H9 (cell line): ENCODE data around the gene ZNF423. TPM values are rescaled to one million over a fixed set of nuclear protein-coding genes. Genes with fewer than 3 reads are reported as not detected.

ENCODE experiments used
- DNase-seq: peaks from one replicate; pipeline ENCODE4 v3.0.0-alpha.2; 2017
- H2AFZ ChIP-seq: one replicate; pipeline ENCODE4 v1.6.1; 2013; ENCODE audit warnings: mild to moderate bottlenecking, low read length, control low read depth, moderate library complexity
- H2AK5ac ChIP-seq: 2 replicates; pipeline ENCODE4 v1.6.1; 2013; ENCODE audit warnings: low read length, control low read depth, mixed read lengths; ENCODE audit not compliant: insufficient read length
- H2BK120ac ChIP-seq: one replicate; pipeline ENCODE4 v1.6.1; 2013; ENCODE audit warnings: low read depth, mild to moderate bottlenecking, low read length, control low read depth, inconsistent platforms; ENCODE audit not compliant: poor library complexity, severe bottlenecking
- H2BK12ac ChIP-seq: 2 replicates; pipeline ENCODE4 v1.6.1; 2013; ENCODE audit warnings: low read length, control low read depth, mixed read lengths, low read depth; ENCODE audit not compliant: insufficient read length
- H2BK15ac ChIP-seq: 2 replicates; pipeline ENCODE4 v1.6.1; 2013; ENCODE audit warnings: low read depth, low read length, control low read depth
- H2BK20ac ChIP-seq: one replicate; pipeline ENCODE4 v1.6.1; 2013; ENCODE audit warnings: low read depth, mild to moderate bottlenecking, low read length, control low read depth, inconsistent platforms; ENCODE audit not compliant: poor library complexity, severe bottlenecking
- H2BK5ac ChIP-seq: 2 replicates; pipeline ENCODE4 v1.6.1; 2013; ENCODE audit warnings: low read length, control low read depth, mixed read lengths; ENCODE audit not compliant: insufficient read length
- H3K14ac ChIP-seq: 2 replicates; pipeline ENCODE4 v1.6.1; 2013; ENCODE audit warnings: low read length, control low read depth; ENCODE audit not compliant: insufficient read depth
- H3K18ac ChIP-seq: 2 replicates; pipeline ENCODE4 v1.6.1; 2013; ENCODE audit warnings: low read depth, mild to moderate bottlenecking, mixed read lengths, low read length, control low read depth; ENCODE audit not compliant: insufficient read length
- H3K23ac ChIP-seq: 2 replicates; pipeline ENCODE4 v1.6.1; 2013; ENCODE audit warnings: low read length, control low read depth, mixed read lengths, low read depth; ENCODE audit not compliant: insufficient read length
- H3K23me2 ChIP-seq: 2 replicates; pipeline ENCODE4 v1.6.1; 2013; ENCODE audit warnings: low read depth, mild to moderate bottlenecking, mixed read lengths, low read length, control low read depth; ENCODE audit not compliant: insufficient read length, poor library complexity, severe bottlenecking
- H3K27ac ChIP-seq: 2 replicates; pipeline ENCODE4 v1.5.1; 2013; ENCODE audit warnings: low read length, control low read depth, mixed read lengths, low read depth; ENCODE audit not compliant: insufficient read length
- H3K27me3 ChIP-seq: 2 replicates; pipeline ENCODE4 v1.6.1; 2013; ENCODE audit warnings: low read length, control low read depth, inconsistent platforms; ENCODE audit not compliant: insufficient read depth
- H3K4ac ChIP-seq: 2 replicates; pipeline ENCODE4 v1.6.1; 2013; ENCODE audit warnings: low read depth, mild to moderate bottlenecking, control low read depth, inconsistent platforms, low read length, moderate library complexity
- H3K4me1 ChIP-seq: 2 replicates; pipeline ENCODE4 v1.6.1; 2013; ENCODE audit warnings: low read length, control low read depth, inconsistent platforms; ENCODE audit not compliant: insufficient read depth
- H3K4me2 ChIP-seq: 2 replicates; pipeline ENCODE4 v1.6.1; 2013; ENCODE audit warnings: low read length, control low read depth, mixed read lengths; ENCODE audit not compliant: insufficient read length, insufficient read depth
- H3K56ac ChIP-seq: 2 replicates; pipeline ENCODE4 v1.6.1; 2013; ENCODE audit warnings: low read depth, mild to moderate bottlenecking, mixed read lengths, low read length, control low read depth; ENCODE audit not compliant: insufficient read length
- H3K79me1 ChIP-seq: 2 replicates; pipeline ENCODE4 v1.6.1; 2013; ENCODE audit warnings: low read depth, mild to moderate bottlenecking, moderate library complexity, low read length, control low read depth, inconsistent platforms; ENCODE audit not compliant: insufficient read depth, poor library complexity, severe bottlenecking
- H3K79me2 ChIP-seq: 2 replicates; pipeline ENCODE4 v1.6.1; 2013; ENCODE audit warnings: low read length, control low read depth, inconsistent platforms; ENCODE audit not compliant: insufficient read depth
- H3K9ac ChIP-seq: 2 replicates; pipeline ENCODE4 v1.6.1; 2013; ENCODE audit warnings: low read length, control low read depth, mixed read lengths; ENCODE audit not compliant: insufficient read length; ENCODE audit errors: extremely low read depth
- H3K9me3 ChIP-seq: one replicate; pipeline ENCODE4 v1.6.1; 2013; ENCODE audit warnings: low read depth, low read length, inconsistent platforms; ENCODE audit not compliant: control insufficient read depth
- H3T11ph ChIP-seq: one replicate; pipeline ENCODE4 v1.6.1; 2013; ENCODE audit warnings: mild to moderate bottlenecking, low read length, control low read depth, inconsistent platforms
- H4K20me1 ChIP-seq: one replicate; pipeline ENCODE4 v1.6.1; 2013; ENCODE audit not compliant: control insufficient read depth, insufficient read length, insufficient read depth
- H4K5ac ChIP-seq: 2 replicates; pipeline ENCODE4 v1.6.1; 2013; ENCODE audit warnings: low read depth, mild to moderate bottlenecking, mixed read lengths, low read length, control low read depth; ENCODE audit not compliant: insufficient read length
- H4K8ac ChIP-seq: replicated peaks from 2 replicates; pipeline ENCODE4 v1.6.1; 2013; ENCODE audit warnings: low read length, control low read depth, mixed read lengths, low read depth; ENCODE audit not compliant: insufficient read length
- H4K91ac ChIP-seq: 2 replicates; pipeline ENCODE4 v1.6.1; 2013; ENCODE audit warnings: low read depth, mild to moderate bottlenecking, moderate library complexity, mixed read lengths, low read length, control low read depth; ENCODE audit not compliant: insufficient read length
- H3K27ac Mint-ChIP-seq, 3 experiments: 2 replicates in 2 of 3; 3 replicates in 1 of 3; pipeline ENCODE4 v1.8.0; 2020 to 2021; ENCODE audit warnings: mixed read lengths in 3 of 3, mild to moderate bottlenecking in 1 of 3, moderate library complexity in 1 of 3
- H3K27me3 Mint-ChIP-seq: 2 replicates; pipeline ENCODE4 v1.8.0; 2021; ENCODE audit warnings: low read depth, mild to moderate bottlenecking, moderate library complexity, mixed read lengths
- H3K36me3 Mint-ChIP-seq, 3 experiments: 2 replicates in 2 of 3; 3 replicates in 1 of 3; pipeline ENCODE4 v1.8.0; 2020 to 2021; ENCODE audit warnings: low read depth in 3 of 3, mixed read lengths in 3 of 3; ENCODE audit not compliant: insufficient read depth in 1 of 3
- H3K4me1 Mint-ChIP-seq, 2 experiments: 2 replicates each; pipeline ENCODE4 v1.8.0; 2020; ENCODE audit warnings: mixed read lengths in 2 of 2
- H3K4me3 Mint-ChIP-seq, 2 experiments: 2 replicates in 1 of 2; 3 replicates in 1 of 2; pipeline ENCODE4 v1.8.0; 2020 to 2021; ENCODE audit warnings: mild to moderate bottlenecking in 2 of 2, mixed read lengths in 2 of 2, moderate library complexity in 1 of 2
- H3K9me3 Mint-ChIP-seq, 2 experiments: 2 replicates in 1 of 2; 3 replicates in 1 of 2; pipeline ENCODE4 v1.8.0; 2020; ENCODE audit warnings: mild to moderate bottlenecking in 2 of 2, mixed read lengths in 2 of 2, moderate library complexity in 1 of 2
- WGBS: extraction: QIAGEN DNeasy Blood & Tissue Kit; methylation state at CpG from one replicate; pipeline ENCODE4 v1.1.7; 2013; ENCODE audit warnings: missing lambda C conversion rate, low lambda C conversion rate, mixed read lengths; ENCODE audit not compliant: insufficient read length; ENCODE audit errors: extremely low coverage; 5-methylcytosine and 5-hydroxymethylcytosine counted together
- total RNA-seq: library from RNA; stranded (reverse); gene quantifications from 2 replicates; pipeline ENCODE4 v1.2.1, GENCODE V29; 2021
- TF ChIP-seq, protein P1 (sequence below): fragments of 200-600 bp; sonication (generic); conservative IDR thresholded peaks from 3 replicates; pipeline ENCODE4 v1.8.0; 2021; ENCODE audit warnings: antibody characterized with exemption, mild to moderate bottlenecking

ZNF423 gene
- total RNA-seq, 1 experiment from 2014 or later, result 51.5 TPM

DNA sequence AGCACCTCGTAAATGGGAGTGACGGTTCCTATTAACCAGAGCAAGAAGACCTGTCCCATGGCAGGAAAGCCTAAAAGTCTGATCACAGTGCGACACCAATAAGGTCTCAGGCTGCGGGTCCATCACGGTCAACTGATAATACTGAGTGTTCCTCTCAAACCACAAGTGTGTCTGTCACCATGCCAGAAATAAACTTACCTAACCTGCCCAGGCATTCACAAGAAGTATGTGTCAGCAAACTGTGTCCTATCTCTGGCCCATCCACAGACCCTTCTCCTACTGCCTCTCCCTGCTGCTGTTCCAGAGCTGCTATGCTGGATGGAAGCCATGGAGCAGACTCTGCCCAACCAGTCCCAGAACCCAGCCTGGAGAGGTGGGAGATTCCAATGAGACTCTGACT, 73.5 kb downstream of the ZNF423 start:
- TF ChIP-seq, protein P1, sequence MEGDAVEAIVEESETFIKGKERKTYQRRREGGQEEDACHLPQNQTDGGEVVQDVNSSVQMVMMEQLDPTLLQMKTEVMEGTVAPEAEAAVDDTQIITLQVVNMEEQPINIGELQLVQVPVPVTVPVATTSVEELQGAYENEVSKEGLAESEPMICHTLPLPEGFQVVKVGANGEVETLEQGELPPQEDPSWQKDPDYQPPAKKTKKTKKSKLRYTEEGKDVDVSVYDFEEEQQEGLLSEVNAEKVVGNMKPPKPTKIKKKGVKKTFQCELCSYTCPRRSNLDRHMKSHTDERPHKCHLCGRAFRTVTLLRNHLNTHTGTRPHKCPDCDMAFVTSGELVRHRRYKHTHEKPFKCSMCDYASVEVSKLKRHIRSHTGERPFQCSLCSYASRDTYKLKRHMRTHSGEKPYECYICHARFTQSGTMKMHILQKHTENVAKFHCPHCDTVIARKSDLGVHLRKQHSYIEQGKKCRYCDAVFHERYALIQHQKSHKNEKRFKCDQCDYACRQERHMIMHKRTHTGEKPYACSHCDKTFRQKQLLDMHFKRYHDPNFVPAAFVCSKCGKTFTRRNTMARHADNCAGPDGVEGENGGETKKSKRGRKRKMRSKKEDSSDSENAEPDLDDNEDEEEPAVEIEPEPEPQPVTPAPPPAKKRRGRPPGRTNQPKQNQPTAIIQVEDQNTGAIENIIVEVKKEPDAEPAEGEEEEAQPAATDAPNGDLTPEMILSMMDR, result no peak
- Histone ChIP-seq H4K8ac (no peak overlapping the region), H3K79me1 (no peaks in the 10 kb centered on the region), H2BK5ac (no peak overlapping the region), H2BK15ac (no peak overlapping the region), H3K23ac (no peak overlapping the region), H2BK12ac (no peak overlapping the region), H2AK5ac (no peak overlapping the region), H3K4me1 (no peaks in the 10 kb centered on the region; the same call in 1 of the 2 replicates), H3K14ac (no peak overlapping the region), H3K18ac (no peak overlapping the region), H4K91ac (no peak overlapping the region), H3K9me3 (no peaks in the 10 kb centered on the region), H3K4me2 (no peak overlapping the region), H3K79me2 (no peaks in the 10 kb centered on the region; the same call in 1 of the 2 replicates), H3K27me3 (no peaks in the 10 kb centered on the region), H3K4ac (no peak overlapping the region), H3K27ac (no peak overlapping the region), H2BK120ac (no peak overlapping the region), H4K5ac (no peak overlapping the region), H3K9ac (no peak overlapping the region), H2AFZ (no peak overlapping the region), H3K56ac (no peak overlapping the region), H3K23me2 (no peaks in the 10 kb centered on the region), H2BK20ac (no peak overlapping the region), H4K20me1 (no peaks in the 10 kb centered on the region), H3T11ph (no peak overlapping the region)
- no peak for DNase-seq
- no CpG with 5 or more reads among the region's 5 CpGs for WGBS
- Mint-ChIP-seq H3K9me3 (no peaks in the 10 kb centered on the region), H3K4me3 (no peak overlapping the region), H3K36me3 (peaks cover 5 to 17% (median 8%) of the 10 kb centered on the region in 3 experiments; a peak in 5 of 7 replicates), H3K4me1 (peaks cover 0 to 11% of the 10 kb centered on the region in 2 experiments; a peak in 2 of 4 replicates), H3K27ac (no peak overlapping the region), H3K27me3 (no peaks in the 10 kb centered on the region)
